Gastroesophageal sphincter (tissue), 4 donors: Measurements from ENCODE around the gene KLHDC8A. TPM values are rescaled to one million over a fixed set of nuclear protein-coding genes. Genes with fewer than 3 reads are reported as not detected.

Experiments used
- ATAC-seq: fragments of 150-250 bp; one replicate; pipeline ENCODE4 v1.9.1; 2016; ENCODE audit warnings: mild to moderate bottlenecking, moderate library complexity
- H3K27ac ChIP-seq, 4 donors: fragments of 200-600 bp; sonication (generic) in 3 of 4; 1 replicate in 3 of 4; 2 replicates in 1 of 4; pipeline ENCODE4 v1.5.1; 2016 to 2019
- H3K27me3 ChIP-seq: fragments of 200-600 bp; sonication (generic); one replicate; pipeline ENCODE4 v1.5.1; 2019
- H3K36me3 ChIP-seq, 2 donors: fragments of 200-600 bp; sonication (generic); one replicate each; pipeline ENCODE4 v1.5.1; 2019; ENCODE audit warnings: control low read depth in 1 of 2
- H3K4me1 ChIP-seq, 3 donors: fragments of 200-600 bp; sonication (generic); 1 replicate in 2 of 3; 2 replicates in 1 of 3; pipeline ENCODE4 v1.5.1; 2016 to 2019; ENCODE audit warnings: control low read depth in 2 of 3
- H3K4me3 ChIP-seq, 2 donors: fragments of 200-600 bp; sonication (generic); one replicate each; pipeline ENCODE4 v1.5.1; 2019; ENCODE audit warnings: mild to moderate bottlenecking in 1 of 2, moderate library complexity in 1 of 2
- H3K9me3 ChIP-seq, 3 donors: fragments of 200-600 bp; sonication (generic); one replicate each; pipeline ENCODE4 v1.5.1; 2017 to 2019; ENCODE audit warnings: control low read depth in 2 of 3
- EP300 ChIP-seq: sonication (generic); formaldehyde crosslinking; IDR thresholded peaks from one replicate; pipeline ENCODE4 v1.6.1; 2017; ENCODE audit warnings: antibody characterized with exemption, mild to moderate bottlenecking
- POLR2A ChIP-seq, 2 donors: fragments of 450-650 bp; IDR thresholded peaks; one replicate each; pipeline ENCODE4 v1.6.1; 2017; ENCODE audit warnings: antibody characterized with exemption in 2 of 2, mild to moderate bottlenecking in 2 of 2, moderate library complexity in 1 of 2
- POLR2AphosphoS5 ChIP-seq: sonication (generic); formaldehyde crosslinking; IDR thresholded peaks from one replicate; pipeline ENCODE4 v1.6.1; 2017; ENCODE audit warnings: antibody characterized with exemption
- WGBS, 2 donors: methylation state at CpG; one replicate each; pipeline ENCODE4 v1.1.5; 2018; ENCODE audit warnings: low coverage in 1 of 2; 5-methylcytosine and 5-hydroxymethylcytosine counted together
- total RNA-seq, 4 donors: library from RNA; depleted of rRNA; stranded (reverse); fragments of >200 nt; gene quantifications; one replicate each; pipeline ENCODE4 v1.1.0, GENCODE V29; 2016
- TF ChIP-seq, protein P1 (sequence below), 4 experiments: fragments of 200-600 bp in 2 of 4; fragments of 450-650 bp in 2 of 4; sonication (generic) in 1 of 4; IDR thresholded peaks; one replicate each; pipeline ENCODE4 v1.5.1; 2017 to 2019; ENCODE audit warnings: antibody characterized with exemption in 4 of 4, mild to moderate bottlenecking in 2 of 4, moderate library complexity in 2 of 4

The KLHDC8A gene
- total RNA-seq, 4 donors from 2014 or later: 0.16 to 0.40 (median 0.31) TPM; not detected in 1

DNA sequence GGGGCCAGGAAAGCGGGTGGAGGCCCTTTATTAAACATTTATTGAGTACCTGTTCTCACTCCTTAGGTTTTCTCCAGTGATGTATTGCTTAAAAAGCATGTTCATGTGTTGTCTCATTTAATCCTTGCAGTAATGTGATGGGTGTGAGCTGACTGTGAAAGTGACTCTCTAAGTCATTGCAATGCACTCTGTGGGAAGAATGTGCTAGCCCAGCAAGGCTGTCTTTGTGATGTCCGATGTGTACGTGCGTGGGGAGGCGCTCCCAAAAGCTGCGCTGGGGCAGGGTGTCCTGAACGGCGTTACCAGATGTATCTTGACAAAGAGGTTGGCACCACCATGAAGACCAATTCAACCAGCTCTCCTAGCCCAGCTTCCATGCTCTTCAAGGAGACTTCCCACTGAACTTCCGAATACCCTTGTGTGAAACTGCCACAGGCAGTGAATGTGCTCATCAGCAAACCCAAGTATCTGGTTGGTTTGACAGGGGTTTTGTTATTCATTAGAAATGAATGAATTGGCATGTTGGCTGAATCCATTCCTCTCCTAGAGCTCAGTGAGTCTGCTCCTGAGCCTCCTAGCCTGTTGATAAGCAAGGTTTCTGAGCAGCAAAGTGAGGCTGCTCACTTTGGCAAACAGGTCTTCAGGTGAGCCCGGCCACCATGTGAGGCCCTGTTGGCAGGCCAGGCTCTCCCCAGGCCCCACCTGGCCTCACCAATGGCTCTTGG lies 63.2 kb downstream of the KLHDC8A start:
- Histone ChIP-seq H3K27me3 (no peaks in the 10 kb centered on the region), H3K4me1 (peaks cover 0 to 18% (median 10%) of the 10 kb centered on the region in 3 donors), H3K27ac (peak overlapping the region in 2 of 4 donors; percentile 31 to 51), H3K4me3 (no peak overlapping the region), H3K36me3 (no peaks in the 10 kb centered on the region), H3K9me3 (no peaks in the 10 kb centered on the region)
- WGBS, 2 donors: 97 to 100% methylated on average over 1 to 6 of the region's 10 CpGs
- TF ChIP-seq EP300 (no peak), POLR2AphosphoS5 (no peak)
- ATAC-seq: no peak

DNA sequence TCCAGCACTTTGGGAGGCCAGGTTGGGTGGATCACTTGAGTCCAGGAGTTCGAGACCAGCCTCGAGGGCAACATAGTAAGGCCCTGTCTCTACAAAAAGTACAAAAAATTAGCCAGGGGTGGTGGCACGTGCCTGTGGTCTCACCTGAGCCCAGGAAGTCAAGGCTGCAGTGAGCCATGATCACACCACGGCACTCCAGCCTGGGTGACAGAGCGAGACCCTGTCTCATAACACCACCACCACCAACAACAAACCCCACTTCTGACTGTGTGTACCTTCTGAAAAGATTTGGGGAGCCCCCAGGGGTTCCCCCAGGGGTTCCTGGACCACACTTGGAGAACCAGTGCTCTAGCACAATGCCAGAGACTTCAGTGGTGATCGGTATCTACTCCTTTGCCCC lies 65.1 kb downstream of the KLHDC8A start:
- H3K4me1 ChIP-seq: peaks cover 0 to 30% (median 10%) of the 10 kb centered on the region in 3 donors
- H3K9me3 ChIP-seq: no peaks in the 10 kb centered on the region
- no CpG with 5 or more reads among the region's 6 CpGs for whole genome bisulfite sequencing, 2 donors
- ATAC-seq: no peak
- H3K27me3 ChIP-seq: no peaks in the 10 kb centered on the region
- H3K27ac ChIP-seq: no peak overlapping the region
- TF ChIP-seq EP300: no peak
- TF ChIP-seq, protein P1, sequence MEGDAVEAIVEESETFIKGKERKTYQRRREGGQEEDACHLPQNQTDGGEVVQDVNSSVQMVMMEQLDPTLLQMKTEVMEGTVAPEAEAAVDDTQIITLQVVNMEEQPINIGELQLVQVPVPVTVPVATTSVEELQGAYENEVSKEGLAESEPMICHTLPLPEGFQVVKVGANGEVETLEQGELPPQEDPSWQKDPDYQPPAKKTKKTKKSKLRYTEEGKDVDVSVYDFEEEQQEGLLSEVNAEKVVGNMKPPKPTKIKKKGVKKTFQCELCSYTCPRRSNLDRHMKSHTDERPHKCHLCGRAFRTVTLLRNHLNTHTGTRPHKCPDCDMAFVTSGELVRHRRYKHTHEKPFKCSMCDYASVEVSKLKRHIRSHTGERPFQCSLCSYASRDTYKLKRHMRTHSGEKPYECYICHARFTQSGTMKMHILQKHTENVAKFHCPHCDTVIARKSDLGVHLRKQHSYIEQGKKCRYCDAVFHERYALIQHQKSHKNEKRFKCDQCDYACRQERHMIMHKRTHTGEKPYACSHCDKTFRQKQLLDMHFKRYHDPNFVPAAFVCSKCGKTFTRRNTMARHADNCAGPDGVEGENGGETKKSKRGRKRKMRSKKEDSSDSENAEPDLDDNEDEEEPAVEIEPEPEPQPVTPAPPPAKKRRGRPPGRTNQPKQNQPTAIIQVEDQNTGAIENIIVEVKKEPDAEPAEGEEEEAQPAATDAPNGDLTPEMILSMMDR (IDR thresholded peaks at IDR 0.05): no peak
- H3K36me3 ChIP-seq: no peaks in the 10 kb centered on the region
- no peak overlapping the region for H3K4me3 ChIP-seq

DNA sequence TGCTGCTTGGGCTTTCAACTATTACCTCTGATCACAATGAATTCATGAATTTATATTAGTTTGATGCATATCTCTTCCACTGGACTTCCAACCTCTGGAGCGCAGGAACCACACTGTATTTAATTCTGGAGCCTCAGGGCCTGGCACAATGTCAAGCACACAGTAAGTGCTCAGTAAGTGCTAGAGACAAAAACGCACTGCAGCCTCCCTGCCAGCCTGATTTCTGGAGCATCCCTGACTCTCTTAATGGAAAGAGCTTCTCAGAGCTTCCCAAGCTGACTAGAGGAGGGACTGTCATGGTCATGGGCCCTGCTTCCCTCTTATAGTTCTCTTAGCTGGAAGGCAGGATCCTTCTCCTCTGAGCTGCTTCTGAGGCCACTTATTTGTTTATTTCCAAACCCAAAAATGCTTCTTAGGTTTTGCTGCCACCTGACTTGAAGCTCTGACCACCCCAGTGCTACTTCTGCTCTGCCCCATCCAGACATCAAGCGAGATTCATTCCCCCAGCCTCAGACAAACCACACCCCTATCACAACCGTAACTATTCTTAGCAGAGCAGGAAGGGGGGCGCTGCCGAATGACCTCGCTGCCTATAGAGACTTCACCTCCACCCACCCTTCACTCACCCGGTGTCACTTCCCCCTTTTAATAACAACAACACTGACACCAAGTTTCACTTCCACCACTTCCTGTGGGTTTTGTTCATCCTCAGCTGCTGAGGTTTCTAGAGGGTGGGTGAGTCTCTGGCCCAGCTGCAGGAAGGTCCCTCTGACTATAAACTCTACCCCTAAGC lies 68.8 kb downstream of the KLHDC8A start:
- no peak for ATAC-seq
- TF ChIP-seq EP300: no peak
- TF ChIP-seq, protein P1 (IDR thresholded peaks at IDR 0.05): no peak
- H3K27me3 ChIP-seq: no peaks in the 10 kb centered on the region
- WGBS, 2 donors: 43 to 64% methylated on average over 8 of the region's 8 CpGs
- H3K36me3 ChIP-seq: no peaks in the 10 kb centered on the region
- H3K9me3 ChIP-seq: no peaks in the 10 kb centered on the region
- no peak overlapping the region for H3K4me3 ChIP-seq
- H3K4me1 ChIP-seq: peaks cover 0 to 38% (median 11%) of the 10 kb centered on the region in 3 donors
- no peak overlapping the region for H3K27ac ChIP-seq

DNA sequence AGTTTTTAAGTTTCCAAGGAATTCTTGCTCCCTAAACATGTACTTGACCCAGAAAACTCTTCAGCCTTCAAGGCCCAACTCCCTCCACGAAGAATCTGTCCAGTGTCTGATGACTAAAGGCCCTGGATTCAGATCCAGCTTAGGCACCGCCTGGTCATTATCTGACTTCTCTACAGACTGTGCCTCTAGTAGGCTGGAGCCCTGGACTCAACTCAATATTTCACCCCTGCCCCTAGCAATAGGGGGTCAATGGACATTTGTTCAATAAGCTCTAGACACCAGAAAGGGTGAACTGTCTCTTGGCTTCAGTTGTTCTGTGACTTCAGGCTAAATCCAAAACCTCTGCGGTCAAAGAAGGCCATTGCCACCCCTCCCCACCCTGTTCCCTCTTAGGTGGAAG lies 69.6 kb downstream of the KLHDC8A start:
- no peak for ATAC-seq
- Histone ChIP-seq H3K36me3 (no peaks in the 10 kb centered on the region), H3K4me1 (peaks cover 0 to 38% (median 11%) of the 10 kb centered on the region in 3 donors), H3K27ac (no peak overlapping the region), H3K9me3 (no peaks in the 10 kb centered on the region), H3K4me3 (no peak overlapping the region), H3K27me3 (no peaks in the 10 kb centered on the region)
- 95 to 100% methylated on average over 1 to 3 of the region's 3 CpGs for WGBS, 2 donors
- no peak for TF ChIP-seq EP300
- no peak for TF ChIP-seq POLR2AphosphoS5
- no peak for TF ChIP-seq POLR2A (IDR thresholded peaks at IDR 0.05)
- TF ChIP-seq, protein P1 (IDR thresholded peaks at IDR 0.05): no peak

DNA sequence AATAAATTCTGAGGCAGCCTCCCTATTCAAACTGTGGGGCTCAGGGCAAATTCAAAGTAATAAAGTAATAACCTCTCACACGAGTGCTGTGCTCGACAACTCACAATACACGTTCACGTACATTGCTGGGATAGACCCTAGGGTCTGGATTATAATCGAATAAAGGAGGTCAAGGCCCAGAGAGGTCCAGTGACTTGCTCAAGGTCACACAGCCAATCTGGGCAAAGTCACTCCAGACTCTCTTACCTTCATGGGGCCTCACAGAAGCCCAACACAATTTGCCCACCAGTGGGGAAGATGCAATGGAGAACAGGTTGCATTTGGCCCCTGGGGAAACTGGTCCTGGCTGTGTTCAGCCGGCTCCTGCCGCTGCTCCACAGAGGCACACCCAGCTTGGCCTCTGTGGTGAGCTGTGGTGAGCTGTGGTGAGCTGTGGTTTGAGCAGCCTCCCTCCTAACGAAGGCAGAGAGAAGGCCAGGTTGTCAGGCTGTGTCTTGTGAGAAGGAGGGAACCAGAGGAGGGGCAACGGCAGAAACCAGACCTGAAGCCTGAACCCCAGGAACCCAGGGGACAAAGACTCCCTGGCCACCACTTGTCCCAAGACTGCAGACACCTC lies 70.3 kb downstream of the KLHDC8A start:
- Histone ChIP-seq H3K36me3 (no peaks in the 10 kb centered on the region), H3K9me3 (no peaks in the 10 kb centered on the region), H3K4me3 (no peak overlapping the region), H3K27me3 (no peaks in the 10 kb centered on the region), H3K4me1 (peaks cover 0 to 38% (median 11%) of the 10 kb centered on the region in 3 donors), H3K27ac (peak overlapping the region in 1 of 4 donors; percentile 67)
- TF ChIP-seq POLR2A (IDR thresholded peaks at IDR 0.05) (no peak), EP300 (no peak), POLR2AphosphoS5 (no peak)
- TF ChIP-seq, protein P1 (IDR thresholded peaks at IDR 0.05): no peak
- WGBS, 2 donors: 86% methylated on average over 5 of the region's 9 CpGs; no CpG with 5 or more reads in 1 of the 2 donors
- ATAC-seq: no peak
